ENCODE measurements around the gene WWP2. TPM values are rescaled to one million over a fixed set of nuclear protein-coding genes. Genes with fewer than 3 reads are reported as not detected.
A peak's percentile ranks its signal among the peaks of the same experiment; 100 is the strongest.

The WWP2 gene
- total RNA-seq, 4 donors from 2014 or later: 21.9 to 32.8 (median 27.8) TPM

- Histone ChIP-seq H3K4me3 (no peak overlapping the region), H3K27me3 (no peaks in the 10 kb centered on the region), H3K36me3 (no peaks in the 10 kb centered on the region), H3K9me3 (no peaks in the 10 kb centered on the region), H3K27ac (replicated peaks in 1 of 4) (no peak overlapping the region), H3K4me1 (peaks cover 10 to 19% (median 15%) of the 10 kb centered on the region in 4 donors)
- TF ChIP-seq POLR2AphosphoS5 (IDR thresholded peaks at IDR 0.05): no peak
- no peak for TF ChIP-seq CTCF (IDR thresholded peaks at IDR 0.05)
- no peak for TF ChIP-seq POLR2A (IDR thresholded peaks at IDR 0.05; ENCODE audit: low read depth)
- TF ChIP-seq EP300 (IDR thresholded peaks at IDR 0.05): no peak
- WGBS: 89% methylated on average over 6 of the region's 6 CpGs
- intact Hi-C loops (cut with DNase I): no loop called here
- no peak for DNase-seq (ENCODE audit: extremely low spot score)
These were observed 30.0 kb upstream of the WWP2 start for GRCh38 chr16:69732101-69732500.

GRCh38 chr16:69741519-69741918 lies 20.6 kb upstream of the WWP2 start:
- Histone ChIP-seq H3K36me3 (peaks cover 26 to 73% (median 66%) of the 10 kb centered on the region in 4 donors), H3K4me3 (no peak overlapping the region), H3K27ac (replicated peaks in 1 of 4) (peak overlapping the region; percentile 1 to 60 (median 51)), H3K27me3 (no peaks in the 10 kb centered on the region), H3K4me1 (peaks cover 10 to 25% (median 19%) of the 10 kb centered on the region in 4 donors), H3K9me3 (no peaks in the 10 kb centered on the region)
- intact Hi-C loops (cut with DNase I): no loop called here
- no peak for DNase-seq (ENCODE audit: extremely low spot score)
- WGBS: 70% methylated on average over 8 of the region's 8 CpGs
- TF ChIP-seq EP300 (IDR thresholded peaks at IDR 0.05) (no peak), POLR2A (IDR thresholded peaks at IDR 0.05; ENCODE audit: low read depth) (no peak), CTCF (IDR thresholded peaks at IDR 0.05) (no peak), POLR2AphosphoS5 (IDR thresholded peaks at IDR 0.05) (no peak)

GRCh38 chr16:69741951-69742904 lies 19.9 kb upstream of the WWP2 start:
- Histone ChIP-seq H3K27ac (replicated peaks in 1 of 4) (peak overlapping the region; percentile 1 to 60 (median 51)), H3K27me3 (no peaks in the 10 kb centered on the region), H3K36me3 (peaks cover 26 to 80% (median 73%) of the 10 kb centered on the region in 4 donors), H3K4me1 (peaks cover 10 to 20% (median 17%) of the 10 kb centered on the region in 4 donors), H3K9me3 (no peaks in the 10 kb centered on the region), H3K4me3 (no peak overlapping the region)
- WGBS: 78% methylated on average over 32 of the region's 41 CpGs
- no peak for TF ChIP-seq EP300 (IDR thresholded peaks at IDR 0.05)
- TF ChIP-seq POLR2AphosphoS5 (IDR thresholded peaks at IDR 0.05): peak in 1 of 2 donors; percentile 4
- DNase-seq (ENCODE audit: extremely low spot score): no peak
- intact Hi-C loops (cut with DNase I): no loop called here

GRCh38 chr16:69744363-69745231 lies 17.5 kb upstream of the WWP2 start:
- DNase-seq (ENCODE audit: extremely low spot score): no peak
- intact Hi-C loops (cut with DNase I): no loop called here
- TF ChIP-seq POLR2AphosphoS5 (IDR thresholded peaks at IDR 0.05): no peak
- no peak for TF ChIP-seq POLR2A (IDR thresholded peaks at IDR 0.05; ENCODE audit: low read depth)
- no peak for TF ChIP-seq CTCF (IDR thresholded peaks at IDR 0.05)
- no peak for TF ChIP-seq EP300 (IDR thresholded peaks at IDR 0.05)
- no peaks in the 10 kb centered on the region for H3K9me3 ChIP-seq
- H3K4me1 ChIP-seq: peaks cover 10 to 20% (median 14%) of the 10 kb centered on the region in 4 donors
- H3K27ac ChIP-seq (replicated peaks in 1 of 4): no peak overlapping the region
- H3K27me3 ChIP-seq: no peaks in the 10 kb centered on the region
- H3K4me3 ChIP-seq: no peak overlapping the region
- H3K36me3 ChIP-seq: peaks cover 47 to 99% (median 97%) of the 10 kb centered on the region in 4 donors
- 91% methylated on average over 29 of the region's 35 CpGs for WGBS
